Ishikawa (cell line): Measurements from ENCODE around the gene PLEKHA1.
A peak's percentile ranks its signal among the peaks of the same experiment; 100 is the strongest.

Source experiments
- CEBPB ChIP-seq: IDR thresholded peaks from 2 replicates; pipeline ENCODE4 v1.6.1; 2012
- CREB1 ChIP-seq: IDR thresholded peaks from 2 replicates; pipeline ENCODE4 v1.6.1; 2012; ENCODE audit warnings: low read depth
- EGR1 ChIP-seq: IDR thresholded peaks from 2 replicates; pipeline ENCODE4 v1.6.1; 2012
- EP300 ChIP-seq: IDR thresholded peaks from 2 replicates; pipeline ENCODE4 v1.6.1; 2012; ENCODE audit warnings: borderline replicate concordance
- FOXM1 ChIP-seq: IDR thresholded peaks from 2 replicates; pipeline ENCODE4 v1.6.1; 2012; ENCODE audit warnings: low read depth, borderline replicate concordance
- MAX ChIP-seq: IDR thresholded peaks from 2 replicates; pipeline ENCODE4 v1.6.1; 2012
- NFIC ChIP-seq: IDR thresholded peaks from 2 replicates; pipeline ENCODE4 v1.6.1; 2012
- RAD21 ChIP-seq: IDR thresholded peaks from 2 replicates; pipeline ENCODE4 v1.6.1; 2012; ENCODE audit warnings: low read depth
- TAF1 ChIP-seq: IDR thresholded peaks from 2 replicates; pipeline ENCODE4 v1.6.1; 2012; ENCODE audit warnings: low read depth, mild to moderate bottlenecking
- TCF12 ChIP-seq: IDR thresholded peaks from 2 replicates; pipeline ENCODE4 v1.6.1; 2012; ENCODE audit warnings: low read depth
- TEAD4 ChIP-seq: IDR thresholded peaks from 2 replicates; pipeline ENCODE4 v1.6.1; 2012
- YY1 ChIP-seq: IDR thresholded peaks from 2 replicates; pipeline ENCODE4 v1.6.1; 2012; ENCODE audit warnings: low read depth
- ZBTB7A ChIP-seq: IDR thresholded peaks from 2 replicates; pipeline ENCODE4 v1.6.1; 2012; ENCODE audit warnings: low read depth
- TF ChIP-seq, protein P1 (sequence below): IDR thresholded peaks from 2 replicates; pipeline ENCODE4 v1.6.1; 2012
- TF ChIP-seq, protein P2 (sequence below): IDR thresholded peaks from 2 replicates; pipeline ENCODE4 v1.6.1; 2012; ENCODE audit warnings: low read depth, mild to moderate bottlenecking

Gene PLEKHA1

DNA sequence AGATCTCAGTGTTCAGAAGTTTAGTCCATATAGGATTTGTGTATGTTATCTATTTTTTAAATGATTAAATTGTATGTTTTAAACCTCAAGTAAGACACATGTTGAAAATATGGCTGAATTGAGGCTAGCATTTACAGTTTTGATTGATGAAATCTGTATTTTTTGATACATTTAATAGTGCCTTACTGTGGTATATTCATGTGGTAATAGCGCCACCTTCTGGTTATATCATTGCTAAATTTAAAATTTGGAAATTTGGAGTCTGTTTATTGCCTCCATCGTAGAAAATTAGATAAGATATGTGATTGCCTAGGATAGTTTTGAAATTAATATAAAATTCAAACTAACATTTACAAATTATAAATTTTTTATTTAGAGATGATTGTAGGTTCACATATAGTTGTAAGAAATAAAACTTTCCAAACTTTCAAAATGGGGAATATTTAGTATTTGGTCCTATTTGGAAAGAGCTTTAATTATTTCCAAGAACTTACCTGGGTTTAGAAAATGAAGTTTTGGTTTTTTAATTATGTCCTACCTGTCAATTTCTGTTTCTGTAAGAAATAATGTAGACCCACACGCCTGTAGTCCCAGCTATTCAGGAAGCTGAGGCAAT, 60.8 kb downstream of the PLEKHA1 start:
- TF ChIP-seq YY1 (no peak), TCF12 (no peak), ZBTB7A (no peak), CEBPB (no peak), RAD21 (peak; percentile 92)
- TF ChIP-seq, protein P1, sequence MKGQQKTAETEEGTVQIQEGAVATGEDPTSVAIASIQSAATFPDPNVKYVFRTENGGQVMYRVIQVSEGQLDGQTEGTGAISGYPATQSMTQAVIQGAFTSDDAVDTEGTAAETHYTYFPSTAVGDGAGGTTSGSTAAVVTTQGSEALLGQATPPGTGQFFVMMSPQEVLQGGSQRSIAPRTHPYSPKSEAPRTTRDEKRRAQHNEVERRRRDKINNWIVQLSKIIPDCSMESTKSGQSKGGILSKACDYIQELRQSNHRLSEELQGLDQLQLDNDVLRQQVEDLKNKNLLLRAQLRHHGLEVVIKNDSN: no peak

GRCh38 chr10:122441961-122442360, 67.5 kb downstream of the PLEKHA1 start:
- TF ChIP-seq, protein P1: no peak
- TF ChIP-seq EP300 (no peak), EGR1 (no peak), RAD21 (no peak), YY1 (no peak), TCF12 (no peak), ZBTB7A (no peak), MAX (no peak), NFIC (no peak), CREB1 (no peak), CEBPB (no peak), TEAD4 (no peak)

- TF ChIP-seq RAD21 (no peak), EGR1 (no peak), MAX (no peak), CEBPB (no peak), ZBTB7A (no peak), CREB1 (no peak), EP300 (no peak), TEAD4 (no peak)
These were observed 71.0 kb downstream of the PLEKHA1 start for GRCh38 chr10:122445469-122445868.

DNA sequence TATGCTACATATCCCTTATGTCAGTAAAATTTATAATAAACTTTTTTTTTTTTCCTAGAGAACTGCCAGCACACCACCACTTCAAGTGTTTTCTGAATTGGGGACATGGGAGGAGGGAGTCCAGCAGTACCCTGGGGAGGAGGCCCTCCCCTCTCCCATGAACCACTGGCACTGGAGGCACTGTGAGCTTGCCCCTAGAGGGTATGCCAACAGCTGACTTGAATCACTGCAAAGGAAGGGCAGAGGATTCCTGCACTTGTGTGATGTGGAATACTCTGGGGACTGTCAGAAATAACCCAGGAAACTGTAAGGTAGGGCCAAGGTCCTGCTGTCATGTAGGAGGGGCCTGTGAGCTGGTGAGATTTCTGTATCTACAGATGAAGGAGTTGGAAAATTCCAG, 71.4 kb downstream of the PLEKHA1 start:
- TF ChIP-seq RAD21 (no peak), TAF1 (no peak), TEAD4 (no peak), NFIC (no peak)
- TF ChIP-seq, protein P1: no peak
- TF ChIP-seq, protein P2, sequence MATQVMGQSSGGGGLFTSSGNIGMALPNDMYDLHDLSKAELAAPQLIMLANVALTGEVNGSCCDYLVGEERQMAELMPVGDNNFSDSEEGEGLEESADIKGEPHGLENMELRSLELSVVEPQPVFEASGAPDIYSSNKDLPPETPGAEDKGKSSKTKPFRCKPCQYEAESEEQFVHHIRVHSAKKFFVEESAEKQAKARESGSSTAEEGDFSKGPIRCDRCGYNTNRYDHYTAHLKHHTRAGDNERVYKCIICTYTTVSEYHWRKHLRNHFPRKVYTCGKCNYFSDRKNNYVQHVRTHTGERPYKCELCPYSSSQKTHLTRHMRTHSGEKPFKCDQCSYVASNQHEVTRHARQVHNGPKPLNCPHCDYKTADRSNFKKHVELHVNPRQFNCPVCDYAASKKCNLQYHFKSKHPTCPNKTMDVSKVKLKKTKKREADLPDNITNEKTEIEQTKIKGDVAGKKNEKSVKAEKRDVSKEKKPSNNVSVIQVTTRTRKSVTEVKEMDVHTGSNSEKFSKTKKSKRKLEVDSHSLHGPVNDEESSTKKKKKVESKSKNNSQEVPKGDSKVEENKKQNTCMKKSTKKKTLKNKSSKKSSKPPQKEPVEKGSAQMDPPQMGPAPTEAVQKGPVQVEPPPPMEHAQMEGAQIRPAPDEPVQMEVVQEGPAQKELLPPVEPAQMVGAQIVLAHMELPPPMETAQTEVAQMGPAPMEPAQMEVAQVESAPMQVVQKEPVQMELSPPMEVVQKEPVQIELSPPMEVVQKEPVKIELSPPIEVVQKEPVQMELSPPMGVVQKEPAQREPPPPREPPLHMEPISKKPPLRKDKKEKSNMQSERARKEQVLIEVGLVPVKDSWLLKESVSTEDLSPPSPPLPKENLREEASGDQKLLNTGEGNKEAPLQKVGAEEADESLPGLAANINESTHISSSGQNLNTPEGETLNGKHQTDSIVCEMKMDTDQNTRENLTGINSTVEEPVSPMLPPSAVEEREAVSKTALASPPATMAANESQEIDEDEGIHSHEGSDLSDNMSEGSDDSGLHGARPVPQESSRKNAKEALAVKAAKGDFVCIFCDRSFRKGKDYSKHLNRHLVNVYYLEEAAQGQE: no peak

DNA sequence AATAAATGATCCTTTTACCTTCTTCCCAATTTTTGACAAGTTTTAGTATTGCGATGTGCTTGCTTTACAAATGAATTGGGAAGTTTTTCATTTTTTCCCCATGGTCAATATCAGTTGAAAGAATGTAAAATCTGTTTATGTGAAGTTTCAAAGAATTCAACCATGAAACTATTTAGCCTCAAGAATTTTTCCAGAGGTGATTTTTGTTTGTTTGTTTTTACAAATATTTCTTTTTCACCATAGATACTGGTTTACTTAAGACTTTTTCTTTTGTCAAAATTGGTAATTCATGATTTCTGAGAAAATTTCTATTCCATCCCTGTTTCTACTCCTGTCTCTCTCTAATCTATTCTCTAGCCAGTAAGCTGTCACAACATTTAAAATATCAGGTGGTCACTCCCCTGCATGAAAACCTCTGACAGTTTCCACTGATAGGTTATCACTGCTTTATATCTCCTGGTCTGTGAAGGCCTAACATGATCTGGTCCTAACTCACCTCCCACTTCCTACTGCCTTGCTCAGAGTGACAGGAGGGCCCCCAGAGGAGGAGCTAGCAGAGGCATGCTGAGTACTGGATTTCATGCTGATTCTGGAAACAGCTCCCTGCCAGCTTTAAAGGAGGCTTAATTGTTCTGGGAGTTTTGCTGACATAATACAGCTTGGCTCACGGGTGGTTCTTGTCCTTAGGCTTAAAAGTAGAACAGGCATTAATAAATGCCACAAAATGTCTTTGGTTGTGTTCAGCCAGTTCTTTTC, 72.3 kb downstream of the PLEKHA1 start:
- TF ChIP-seq NFIC: 0 out of 2 replicates have a peak, but pooled peaks have one; percentile 8
- TF ChIP-seq MAX: peak; percentile 35; the same call in 1 of the 2 replicates
- no peak for TF ChIP-seq YY1

DNA sequence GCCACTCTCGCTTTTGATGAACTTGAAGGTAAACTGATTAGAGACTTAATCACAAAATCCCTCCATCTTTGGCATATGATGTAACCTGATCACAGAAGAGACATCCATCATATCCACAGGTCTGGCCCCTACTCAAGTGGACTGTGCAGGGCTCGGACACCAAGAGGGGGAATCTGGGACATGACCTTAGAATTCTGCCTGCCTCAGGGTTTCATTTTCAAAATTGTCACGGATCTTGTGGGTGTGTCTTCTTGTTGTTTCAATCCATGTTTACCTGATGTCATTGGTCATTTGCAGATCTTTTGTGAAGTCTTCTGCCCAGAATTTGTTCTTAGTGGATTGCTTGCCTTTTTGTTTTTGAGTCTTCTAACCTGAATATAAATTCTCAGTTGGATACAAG, 74.1 kb downstream of the PLEKHA1 start:
- no peak for TF ChIP-seq TAF1
- TF ChIP-seq EGR1: no peak
- no peak for TF ChIP-seq FOXM1
- no peak for TF ChIP-seq EP300
- TF ChIP-seq YY1: no peak
- TF ChIP-seq NFIC: no peak
- no peak for TF ChIP-seq TEAD4
- TF ChIP-seq RAD21: no peak
- TF ChIP-seq, protein P1: no peak
- TF ChIP-seq CEBPB: no peak
- TF ChIP-seq ZBTB7A: no peak
- TF ChIP-seq, protein P2: no peak
- TF ChIP-seq CREB1: no peak
- TF ChIP-seq MAX: no peak
- TF ChIP-seq TCF12: no peak
